Cardiac fibroblast (primary cell): ENCODE measurements around the gene CAB39L.
"Not testable (repeated sequence)": the region's sequence is repeated elsewhere in the genome, so short reads cannot be mapped to it uniquely, and the experiment has no call there.

Experiments used
- DNase-seq, 2 donors: peaks; one replicate each; pipeline versions ENCODE4 v3.0.0 to v3.0.0-alpha.2; 2010; ENCODE audit warnings: low read depth in 2 of 2
- H3K4me3 ChIP-seq, 2 donors: replicated peaks in 1 of 2; 1 replicate in 1 of 2; 2 replicates in 1 of 2; pipeline ENCODE4 v1.5.1; 2011; ENCODE audit warnings: low read depth in 2 of 2, low read length in 2 of 2, mild to moderate bottlenecking in 2 of 2, moderate library complexity in 1 of 2
- CTCF ChIP-seq: IDR thresholded peaks from one replicate; pipeline ENCODE4 v1.5.1; 2011; ENCODE audit warnings: low read depth, mild to moderate bottlenecking, low read length, inconsistent platforms

Gene CAB39L

GRCh38 chr13:49298903-49299605, 144.8 kb downstream of the CAB39L start:
- H3K4me3 ChIP-seq = no peak overlapping the region
- DNase-seq = no peak
- no peak for TF ChIP-seq CTCF

- DNase-seq = no peak
- TF ChIP-seq CTCF = no peak
- no peak overlapping the region for H3K4me3 ChIP-seq
Measured at GRCh38 chr13:49298416-49298815, 145.4 kb downstream of the CAB39L start.

- no peak for TF ChIP-seq CTCF
- no peak for DNase-seq
- H3K4me3 ChIP-seq = no peak overlapping the region
Measured at GRCh38 chr13:49297338-49297737, 146.5 kb downstream of the CAB39L start.

GRCh38 chr13:49296659-49297058, 147.2 kb downstream of the CAB39L start:
- TF ChIP-seq CTCF = no peak
- no peak overlapping the region for H3K4me3 ChIP-seq
- no peak for DNase-seq

- no peak overlapping the region for H3K4me3 ChIP-seq
- TF ChIP-seq CTCF = no peak
- peak in 1 of 2 donors; percentile 16 for DNase-seq
Measured at GRCh38 chr13:49295244-49295643, 148.6 kb downstream of the CAB39L start.

GRCh38 chr13:49294723-49295122, 149.1 kb downstream of the CAB39L start:
- H3K4me3 ChIP-seq, DNase-seq: not testable (repeated sequence)

GRCh38 chr13:49292742-49293486, 150.9 kb downstream of the CAB39L start:
- no peak overlapping the region for H3K4me3 ChIP-seq
- no peak for TF ChIP-seq CTCF
- peak; percentile 89 to 90 for DNase-seq
